Breast epithelium (tissue), 3 donors: ENCODE data around the gene MYADML2.

Experiments used
- CTCF ChIP-seq, 3 donors: fragments of 450-650 bp; IDR thresholded peaks; one replicate each; pipeline ENCODE4 v1.5.1; 2016 to 2017; ENCODE audit warnings: antibody characterized with exemption in 3 of 3, mild to moderate bottlenecking in 3 of 3, moderate library complexity in 3 of 3
- POLR2A ChIP-seq: fragments of 450-650 bp; IDR thresholded peaks from one replicate; pipeline ENCODE4 v1.6.1; 2016; ENCODE audit warnings: antibody characterized with exemption, mild to moderate bottlenecking, moderate library complexity
- POLR2AphosphoS5 ChIP-seq, 3 donors: sonication (generic); formaldehyde crosslinking; IDR thresholded peaks; one replicate each; pipeline ENCODE4 v1.6.1; 2017; ENCODE audit warnings: antibody characterized with exemption in 3 of 3

GRCh38 chr17:81957691-81958432, 10.8 kb upstream of the MYADML2 start:
- TF ChIP-seq POLR2A (no peak), CTCF (IDR thresholded peaks at IDR 0.05) (no peak), POLR2AphosphoS5 (IDR thresholded peaks at IDR 0.05) (no peak)
